ENCODE measurements around the gene NME8. TPM values are rescaled to one million over a fixed set of nuclear protein-coding genes. Genes with fewer than 3 reads are reported as not detected.

NME8 gene
- total and polyA plus RNA-seq, 2 of the 4 experiments (the other 2 are of a cell fraction): not detected

GRCh38 chr7:37915438-37915837 is 67.0 kb downstream of the NME8 start:
- H3K4me3 ChIP-seq (ENCODE audit: insufficient read depth, low read depth, low read length): no peak overlapping the region
- no peak overlapping the region for H2BK5ac ChIP-seq (ENCODE audit: low read depth, low read length, poor library complexity, severe bottlenecking)
- no peak overlapping the region for H2AFZ ChIP-seq (replicated peaks; ENCODE audit: low read length, poor library complexity)
- in situ Hi-C loops (cut with MboI; ENCODE audit: low sequenced_read_pairs): no loop called here
- no peak overlapping the region for H4K5ac ChIP-seq (ENCODE audit: low read depth, low read length)
- ATAC-seq (ENCODE audit: low read depth) (no peak), DNase-seq (no peak)
- no peak overlapping the region for H3K9ac ChIP-seq (ENCODE audit: low read depth, low read length)
- no peaks in the 10 kb centered on the region for H4K20me1 ChIP-seq (ENCODE audit: insufficient read depth, low read length)
- no peak overlapping the region for H3K18ac ChIP-seq (ENCODE audit: low read depth, low read length)
- H2BK15ac ChIP-seq (ENCODE audit: low read depth, low read length): no peak overlapping the region
- H3K27me3 ChIP-seq (ENCODE audit: control insufficient read depth, insufficient read depth, low read length): peaks cover 3% of the 10 kb centered on the region; the same call in 1 of the 2 replicates
- H2AK9ac ChIP-seq (replicated peaks; ENCODE audit: low read depth, low read length, poor library complexity): no peak overlapping the region
- H3K9me1 ChIP-seq (ENCODE audit: insufficient read depth, low read length): no peaks in the 10 kb centered on the region
- no peak overlapping the region for H4K8ac ChIP-seq (ENCODE audit: low read depth in 2 of 2, low read length in 2 of 2)
- H3K36me3 ChIP-seq (ENCODE audit: control insufficient read depth, insufficient read depth, low read length): no peaks in the 10 kb centered on the region
- H2BK20ac ChIP-seq (ENCODE audit: low read depth, low read length): no peak overlapping the region
- H3K9me3 ChIP-seq (ENCODE audit: control insufficient read depth, insufficient read depth, low read length): no peaks in the 10 kb centered on the region
- no peak overlapping the region for H3K27ac ChIP-seq (ENCODE audit: insufficient read depth, low read length)
- H3K4ac ChIP-seq (ENCODE audit: low read depth, low read length): no peak overlapping the region
- dilution Hi-C loops (cut with HindIII; ENCODE audit: low sequenced_read_pairs, unreplicated experiment): no loop called here
- H4K91ac ChIP-seq (ENCODE audit: insufficient read depth, low read depth, low read length): no peak overlapping the region
- no CpG with 5 or more reads among the region's 5 CpGs for WGBS, 2 experiments (ENCODE audit: extremely low coverage in 2 of 2, insufficient read length in 1 of 2)
- no TSS peak for BruUV-seq (replicated peaks)
- H3K4me1 ChIP-seq (ENCODE audit: control insufficient read depth, insufficient read depth, low read length): no peaks in the 10 kb centered on the region
- no peak overlapping the region for H3K23ac ChIP-seq (ENCODE audit: low read depth, low read length)
- intact Hi-C loops (cut with micrococcal nuclease): no loop called here
- no peak for TF ChIP-seq BHLHE40 (IDR thresholded peaks at IDR 0.05; ENCODE audit: low read depth, low read length)
- TF ChIP-seq NFE2L2 (IDR thresholded peaks at IDR 0.05; ENCODE audit: low read depth, low read length): no peak
- TF ChIP-seq MAZ (IDR thresholded peaks at IDR 0.05; ENCODE audit: borderline replicate concordance, low read depth, low read length): no peak
- TF ChIP-seq MAFK (IDR thresholded peaks at IDR 0.05; ENCODE audit: low read depth, low read length): no peak
- no peak for TF ChIP-seq RCOR1 (IDR thresholded peaks at IDR 0.05; ENCODE audit: insufficient replicate concordance, low read length)
- no peak for TF ChIP-seq RAD21 (IDR thresholded peaks at IDR 0.05; ENCODE audit: low read length)
- no peak for TF ChIP-seq CHD1 (IDR thresholded peaks at IDR 0.05; ENCODE audit: low read depth, low read length)
- no peak for TF ChIP-seq ELK1 (IDR thresholded peaks at IDR 0.05; ENCODE audit: borderline replicate concordance, low read depth, low read length)
- no peak for TF ChIP-seq USF2 (IDR thresholded peaks at IDR 0.05; ENCODE audit: low read depth, low read length)
- H3K79me1 ChIP-seq (ENCODE audit: low read depth in 1 of 2, low read length in 2 of 2): no peaks in the 10 kb centered on the region
- H3K14ac ChIP-seq (replicated peaks; ENCODE audit: low read depth, low read length): no peak overlapping the region
- CTCF ChIA-PET: no interaction called here
- no peak overlapping the region for H3K4me2 ChIP-seq (ENCODE audit: low read depth, low read length)
- no peak overlapping the region for H3K56ac ChIP-seq (ENCODE audit: extremely low read depth, insufficient read depth, low read length)
- H2BK120ac ChIP-seq (ENCODE audit: low read depth, low read length): no peak overlapping the region
- POLR2A ChIA-PET (ENCODE audit: unreplicated experiment): no interaction called here
- no peak overlapping the region for H2AK5ac ChIP-seq (ENCODE audit: low read depth, low read length)

Data from IMR-90 (cell line).